HG03097 (cell line): Measurements from ENCODE around the gene YBX3.
"Not testable (repeated sequence)": the region's sequence is repeated elsewhere in the genome, so short reads cannot be mapped to it uniquely, and the experiment has no call there.

Experiments
- ATAC-seq: cut with Tn5 transposase; IDR thresholded peaks from one replicate; pipeline ENCODE4 v1.9.1; 2021; ENCODE audit not compliant: unreplicated experiment, low FRiP score

YBX3 gene

GRCh38 chr12:10722905-10723746, at the start of gene YBX3:
YBX3 (minus strand) TSS chr12:10723323; CDS start chr12:10723111, 212 bp downstream.
- ATAC-seq = peak; percentile 32

GRCh38 chr12:10771132-10771733, 48.1 kb upstream of the YBX3 start:
- no peak for ATAC-seq

GRCh38 chr12:10759657-10760056, 36.5 kb upstream of the YBX3 start:
- ATAC-seq = no peak

GRCh38 chr12:10756194-10756593, 33.1 kb upstream of the YBX3 start:
- ATAC-seq = no peak

GRCh38 chr12:10753059-10753458, 29.9 kb upstream of the YBX3 start:
- no peak for ATAC-seq

- ATAC-seq = no peak
These were observed 27.2 kb upstream of the YBX3 start for GRCh38 chr12:10750385-10750727.

- ATAC-seq = peak; percentile 87
These were observed 26.7 kb upstream of the YBX3 start for GRCh38 chr12:10749700-10750384.

GRCh38 chr12:10747730-10748129, 24.6 kb upstream of the YBX3 start:
- no peak for ATAC-seq

- ATAC-seq = not testable (repeated sequence)
These were observed 20.3 kb upstream of the YBX3 start for GRCh38 chr12:10743420-10743819.

GRCh38 chr12:10741845-10742244, 18.7 kb upstream of the YBX3 start:
- ATAC-seq = no peak

- ATAC-seq = no peak
These were observed 17.1 kb upstream of the YBX3 start for GRCh38 chr12:10740182-10740581.

GRCh38 chr12:10739157-10740118, 16.3 kb upstream of the YBX3 start:
- no peak for ATAC-seq

- ATAC-seq = no peak
These were observed 14.1 kb upstream of the YBX3 start for GRCh38 chr12:10737249-10737648.

- no peak for ATAC-seq
These were observed 13.3 kb upstream of the YBX3 start for GRCh38 chr12:10736463-10736862.

- no peak for ATAC-seq
These were observed 12.3 kb upstream of the YBX3 start for GRCh38 chr12:10735428-10735827.

GRCh38 chr12:10732549-10732948, 9.4 kb upstream of the YBX3 start:
- ATAC-seq = no peak

GRCh38 chr12:10732066-10732465, 8.9 kb upstream of the YBX3 start:
- ATAC-seq = no peak

GRCh38 chr12:10730559-10730958, 7.4 kb upstream of the YBX3 start:
- ATAC-seq = no peak

- no peak for ATAC-seq
These were observed 5.0 kb upstream of the YBX3 start for GRCh38 chr12:10728091-10728490.

- ATAC-seq = no peak
These were observed 3.8 kb upstream of the YBX3 start for GRCh38 chr12:10726945-10727344.

GRCh38 chr12:10725003-10725402, 1.9 kb upstream of the YBX3 start:
- no peak for ATAC-seq
